OCI-LY7 (cell line): Measurements from ENCODE around the gene NRP1. TPM values are rescaled to one million over a fixed set of nuclear protein-coding genes. Genes with fewer than 3 reads are reported as not detected.

Experiments used
- BruUV-seq: library from RNA; stranded (reverse); fragments of 400-500 nt; replicated peaks from 2 replicates; lab custom pipeline; 2021; lab: Mats Ljungman, UMichigan
- CTCF ChIA-PET: fragments of 300-600 bp; sonication (Branson Sonifier 250); formaldehyde crosslinking; loops from one replicate; lab custom pipeline; 2022; ENCODE audit warnings: antibody characterized with exemption; ENCODE audit not compliant: unreplicated experiment; lab: Charles Lee
- POLR2A ChIA-PET: fragments of 300-600 bp; sonication (Branson Sonifier 250); formaldehyde crosslinking; loops from one replicate; lab custom pipeline; 2022; ENCODE audit warnings: antibody characterized with exemption; lab: Charles Lee
- DNase-seq: peaks from one replicate; pipeline ENCODE4 v3.0.0-alpha.2; 2015; ENCODE audit warnings: low spot score
- H2AFZ ChIP-seq: fragments of 200-600 bp; sonication (generic), shearing (Covaris generic); 2 replicates; pipeline ENCODE4 v1.6.1; 2014; ENCODE audit warnings: mild to moderate bottlenecking, antibody characterized with exemption, low read length, moderate library complexity
- H3K27ac ChIP-seq: fragments of 200-600 bp; sonication (generic); 2 replicates; pipeline ENCODE4 v1.5.1; 2014; ENCODE audit warnings: mixed run types, low read depth, mild to moderate bottlenecking, moderate library complexity, low read length, inconsistent platforms; ENCODE audit not compliant: poor library complexity, severe bottlenecking
- H3K36me3 ChIP-seq: fragments of 200-600 bp; sonication (generic); 2 replicates; pipeline ENCODE4 v1.6.1; 2014; ENCODE audit warnings: mild to moderate bottlenecking, antibody characterized with exemption, low read length, moderate library complexity, mixed read lengths; ENCODE audit not compliant: insufficient read depth
- H3K4me1 ChIP-seq: fragments of 200-600 bp; sonication (generic); 2 replicates; pipeline ENCODE4 v1.5.1; 2014; ENCODE audit warnings: mild to moderate bottlenecking, low read length; ENCODE audit not compliant: insufficient read depth, poor library complexity, severe bottlenecking
- H3K4me2 ChIP-seq: fragments of 200-600 bp; sonication (generic); 2 replicates; pipeline ENCODE4 v1.6.1; 2014; ENCODE audit warnings: mild to moderate bottlenecking, low read length
- H3K4me3 ChIP-seq: fragments of 200-600 bp; sonication (generic); 2 replicates; pipeline ENCODE4 v1.5.1; 2014; ENCODE audit warnings: mild to moderate bottlenecking, low read depth, low read length; ENCODE audit not compliant: poor library complexity, severe bottlenecking
- H3K79me2 ChIP-seq: fragments of 200-600 bp; sonication (generic); 2 replicates; pipeline ENCODE4 v1.6.1; 2016; ENCODE audit warnings: low read depth, mild to moderate bottlenecking, low read length, moderate library complexity, mixed read lengths; ENCODE audit not compliant: insufficient read depth
- H3K9me2 ChIP-seq: fragments of 200-600 bp; sonication (generic); 2 replicates; pipeline ENCODE4 v1.6.1; 2016; ENCODE audit warnings: mild to moderate bottlenecking, low read length, mixed read lengths; ENCODE audit not compliant: insufficient read depth
- H3K9me3 ChIP-seq: fragments of 200-600 bp; sonication (generic); 2 replicates; pipeline ENCODE4 v1.6.1; 2014; ENCODE audit warnings: mild to moderate bottlenecking, mixed run types, low read length, mixed read lengths
- H4K20me1 ChIP-seq: fragments of 200-600 bp; sonication (generic); 2 replicates; pipeline ENCODE4 v1.6.1; 2014; ENCODE audit warnings: mild to moderate bottlenecking, antibody characterized with exemption, low read length, moderate library complexity, mixed read lengths; ENCODE audit not compliant: insufficient read depth
- EZH2phosphoT487 ChIP-seq: fragments of 200-600 bp; sonication (generic); IDR thresholded peaks from 2 replicates; pipeline ENCODE4 v1.6.1; 2018; ENCODE audit warnings: low read depth, borderline replicate concordance, mild to moderate bottlenecking, mixed run types, antibody characterized with exemption, low read length, moderate library complexity, mixed read lengths
- intact Hi-C: fragments of 100-400 bp; cut with micrococcal nuclease; formaldehyde crosslinking; loops from one replicate; pipeline ENCODE4 v1.10.0; 2022; ENCODE audit not compliant: unreplicated experiment
- total RNA-seq, 2 experiments: library from RNA; depleted of rRNA in 1 of 2; stranded (reverse); fragments of >200 nt in 1 of 2; shearing (Covaris generic) in 1 of 2; gene quantifications; 2 replicates each; pipeline ENCODE4 v1.2.3, GENCODE V29; 2014 to 2022
- TF ChIP-seq, protein P1 (sequence below): fragments of 200-600 bp; sonication (generic); conservative IDR thresholded peaks from 2 replicates; pipeline ENCODE4 v1.5.1; 2014; ENCODE audit warnings: mild to moderate bottlenecking, antibody characterized with exemption, low read length, moderate library complexity, mixed read lengths

Gene NRP1
- total RNA-seq, 2 experiments from 2014 or later: not detected

DNA sequence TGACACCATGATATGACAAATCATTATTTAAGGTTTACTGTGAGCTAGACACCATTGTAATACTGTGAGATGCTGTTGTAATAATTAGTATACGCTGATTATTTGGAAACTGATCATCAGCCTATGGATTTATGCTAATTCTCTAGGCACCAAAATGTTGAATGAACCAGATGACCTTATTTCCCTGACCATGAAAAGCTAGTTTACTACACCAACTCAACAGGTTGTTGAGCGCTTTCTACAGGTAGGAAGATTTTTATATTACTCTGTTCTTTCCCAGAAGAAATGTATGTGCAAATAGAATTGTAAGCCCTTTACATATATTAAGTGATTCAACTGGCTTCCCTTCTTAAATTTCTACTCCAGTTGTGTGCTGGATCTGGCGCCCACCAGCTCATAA lies 6.2 kb downstream of the NRP1 start:
- H3K9me3 ChIP-seq: no peaks in the 10 kb centered on the region
- H3K36me3 ChIP-seq: no peaks in the 10 kb centered on the region
- no TSS peak for BruUV-seq
- DNase-seq: no peak
- intact Hi-C loops: no loop called here
- no peaks in the 10 kb centered on the region for H3K4me1 ChIP-seq
- no peak overlapping the region for H3K4me3 ChIP-seq
- no peak for TF ChIP-seq EZH2phosphoT487
- TF ChIP-seq, protein P1, sequence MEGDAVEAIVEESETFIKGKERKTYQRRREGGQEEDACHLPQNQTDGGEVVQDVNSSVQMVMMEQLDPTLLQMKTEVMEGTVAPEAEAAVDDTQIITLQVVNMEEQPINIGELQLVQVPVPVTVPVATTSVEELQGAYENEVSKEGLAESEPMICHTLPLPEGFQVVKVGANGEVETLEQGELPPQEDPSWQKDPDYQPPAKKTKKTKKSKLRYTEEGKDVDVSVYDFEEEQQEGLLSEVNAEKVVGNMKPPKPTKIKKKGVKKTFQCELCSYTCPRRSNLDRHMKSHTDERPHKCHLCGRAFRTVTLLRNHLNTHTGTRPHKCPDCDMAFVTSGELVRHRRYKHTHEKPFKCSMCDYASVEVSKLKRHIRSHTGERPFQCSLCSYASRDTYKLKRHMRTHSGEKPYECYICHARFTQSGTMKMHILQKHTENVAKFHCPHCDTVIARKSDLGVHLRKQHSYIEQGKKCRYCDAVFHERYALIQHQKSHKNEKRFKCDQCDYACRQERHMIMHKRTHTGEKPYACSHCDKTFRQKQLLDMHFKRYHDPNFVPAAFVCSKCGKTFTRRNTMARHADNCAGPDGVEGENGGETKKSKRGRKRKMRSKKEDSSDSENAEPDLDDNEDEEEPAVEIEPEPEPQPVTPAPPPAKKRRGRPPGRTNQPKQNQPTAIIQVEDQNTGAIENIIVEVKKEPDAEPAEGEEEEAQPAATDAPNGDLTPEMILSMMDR: no peak
- no peaks in the 10 kb centered on the region for H3K9me2 ChIP-seq
- POLR2A ChIA-PET: no interaction called here
- CTCF ChIA-PET: no interaction called here
- H3K27ac ChIP-seq: no peak overlapping the region
- H2AFZ ChIP-seq: no peak overlapping the region
- no peaks in the 10 kb centered on the region for H4K20me1 ChIP-seq
- no peak overlapping the region for H3K4me2 ChIP-seq
- H3K79me2 ChIP-seq: no peaks in the 10 kb centered on the region

DNA sequence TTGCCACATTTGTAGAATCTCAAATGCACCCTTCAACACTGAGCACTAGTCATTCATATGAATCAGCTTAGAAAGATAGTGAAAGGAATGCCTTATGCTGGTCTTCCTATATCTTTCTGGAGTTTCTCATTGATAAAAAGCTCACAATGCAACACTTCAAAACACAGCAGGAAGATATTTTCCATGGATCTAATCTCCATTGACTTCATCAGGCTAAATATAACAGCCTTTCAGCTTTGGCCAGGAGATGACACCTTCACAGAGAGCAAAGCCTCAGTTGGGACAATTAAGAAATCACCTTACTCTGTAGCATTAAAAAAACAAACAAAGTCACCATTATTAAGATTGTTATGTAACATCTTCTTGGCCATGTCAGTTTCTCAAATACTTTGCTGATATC lies 6.7 kb downstream of the NRP1 start:
- intact Hi-C loops: no loop called here
- Histone ChIP-seq H3K4me3 (no peak overlapping the region), H3K4me2 (no peak overlapping the region), H3K79me2 (no peaks in the 10 kb centered on the region), H3K9me3 (no peaks in the 10 kb centered on the region), H3K4me1 (no peaks in the 10 kb centered on the region), H4K20me1 (no peaks in the 10 kb centered on the region), H3K9me2 (no peaks in the 10 kb centered on the region), H3K27ac (no peak overlapping the region), H2AFZ (no peak overlapping the region), H3K36me3 (no peaks in the 10 kb centered on the region)
- DNase-seq: no peak
- ChIA-PET POLR2A (no interaction called here), CTCF (no interaction called here)
- no peak for TF ChIP-seq EZH2phosphoT487
- TF ChIP-seq, protein P1: peak; percentile 43
- no TSS peak for BruUV-seq

DNA sequence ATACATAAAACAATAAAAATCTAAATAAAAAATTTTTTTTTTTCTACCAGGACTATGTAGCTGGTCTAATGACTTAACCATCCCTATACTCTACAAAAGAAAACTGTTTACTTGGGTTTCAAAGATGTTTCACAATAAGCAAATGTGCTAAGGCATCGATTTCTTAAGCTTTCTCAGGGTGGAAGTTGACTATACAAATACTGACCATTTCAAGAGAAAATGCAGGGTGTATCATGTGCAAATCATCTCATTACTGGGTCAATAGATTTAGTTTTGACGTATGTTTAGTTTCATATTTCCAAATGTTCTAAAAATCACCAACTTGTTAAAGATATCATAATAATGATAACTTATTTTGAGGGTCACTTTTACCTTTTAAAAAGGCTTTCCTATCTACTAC lies 7.5 kb downstream of the NRP1 start:
- TF ChIP-seq, protein P1: no peak
- no peak for TF ChIP-seq EZH2phosphoT487
- Histone ChIP-seq H4K20me1 (no peaks in the 10 kb centered on the region), H3K79me2 (no peaks in the 10 kb centered on the region), H3K4me3 (no peak overlapping the region), H3K4me1 (no peaks in the 10 kb centered on the region), H3K36me3 (no peaks in the 10 kb centered on the region), H3K4me2 (no peak overlapping the region), H2AFZ (no peak overlapping the region), H3K9me3 (no peaks in the 10 kb centered on the region), H3K9me2 (no peaks in the 10 kb centered on the region), H3K27ac (no peak overlapping the region)
- intact Hi-C loops: no loop called here
- no TSS peak for BruUV-seq
- CTCF ChIA-PET: no interaction called here
- DNase-seq: no peak
- POLR2A ChIA-PET: interaction anchor here (0.6 kb wide), 1 partner anchor 427 kb away, joined by 3 read pairs; no protein-coding TSS in a partner anchor
